GM19035 (cell line): ENCODE data around the gene CCDC69.

Experiments
- ATAC-seq: cut with Tn5 transposase; IDR thresholded peaks from one replicate; pipeline ENCODE4 v1.9.1; 2021; ENCODE audit not compliant: unreplicated experiment

Gene CCDC69

GRCh38 chr5:151147033-151147432, 76.9 kb downstream of the CCDC69 start:
- ATAC-seq, result no peak

DNA sequence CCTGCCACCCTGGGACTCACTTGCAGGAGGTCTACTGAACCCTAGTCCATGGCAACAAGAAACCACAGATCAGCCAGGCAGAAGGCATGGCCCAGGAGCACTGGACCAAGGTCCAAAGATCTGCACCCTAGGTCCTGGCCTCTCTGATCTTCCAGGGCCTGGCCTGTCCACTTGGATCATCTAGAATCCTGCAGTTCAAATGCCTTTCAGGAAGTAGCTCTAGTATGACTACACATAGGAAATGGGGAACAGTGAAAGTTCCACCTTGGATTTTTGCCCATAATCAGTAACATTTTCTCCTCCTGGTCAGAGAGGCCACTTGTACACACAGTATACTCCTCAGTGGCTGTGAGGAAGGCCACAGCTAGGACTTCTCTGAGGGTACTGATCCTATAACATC, 77.8 kb downstream of the CCDC69 start:
- no peak for ATAC-seq

- ATAC-seq, result no peak
Observed at GRCh38 chr5:151144922-151145321, 79.0 kb downstream of the CCDC69 start.

GRCh38 chr5:151144275-151144674, 79.6 kb downstream of the CCDC69 start:
- ATAC-seq, result no peak

- ATAC-seq, result no peak
Observed at GRCh38 chr5:151143645-151144044, 80.2 kb downstream of the CCDC69 start.

DNA sequence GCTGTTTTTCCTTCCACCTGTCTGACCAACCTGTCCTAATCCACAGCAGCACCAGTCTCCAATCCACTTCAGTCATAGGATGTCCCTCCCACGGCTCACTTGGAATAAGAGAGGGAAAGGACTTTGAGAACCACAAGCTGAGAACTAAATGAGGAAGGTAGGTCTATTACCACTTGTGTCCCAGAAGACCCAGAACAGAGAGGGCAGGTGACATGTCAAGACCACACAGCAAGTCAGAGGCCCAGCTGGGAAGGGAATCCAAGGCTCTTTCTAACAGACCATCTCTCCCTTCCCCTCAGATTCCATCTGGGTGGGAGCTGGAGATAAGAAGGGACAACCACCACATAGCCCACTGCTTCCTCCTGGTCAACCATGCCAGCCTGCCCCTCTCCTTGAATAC, 81.0 kb downstream of the CCDC69 start:
- no peak for ATAC-seq

GRCh38 chr5:151141535-151141934, 82.4 kb downstream of the CCDC69 start:
- peak; percentile 88 for ATAC-seq

GRCh38 chr5:151140686-151141459, 83.0 kb downstream of the CCDC69 start:
- ATAC-seq, result no peak

DNA sequence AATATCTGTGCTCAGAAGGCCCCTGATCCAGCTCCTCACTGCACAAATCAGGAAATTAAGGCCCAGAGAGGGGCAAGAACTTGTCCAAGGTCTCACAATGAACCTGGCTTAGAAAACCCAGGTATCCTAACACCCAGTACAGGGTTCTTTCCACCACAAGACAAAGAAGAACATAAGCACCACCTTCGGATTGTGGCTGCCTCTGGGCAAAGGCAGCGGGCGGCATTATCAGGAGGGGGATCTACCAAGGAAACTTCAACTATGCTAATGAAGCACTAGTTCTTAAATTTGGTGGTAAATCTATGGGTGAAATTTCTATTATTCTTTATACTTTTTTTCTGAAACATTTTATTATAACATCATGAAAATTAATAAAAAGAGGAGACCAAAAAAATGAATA, 84.2 kb downstream of the CCDC69 start:
- ATAC-seq, result no peak

DNA sequence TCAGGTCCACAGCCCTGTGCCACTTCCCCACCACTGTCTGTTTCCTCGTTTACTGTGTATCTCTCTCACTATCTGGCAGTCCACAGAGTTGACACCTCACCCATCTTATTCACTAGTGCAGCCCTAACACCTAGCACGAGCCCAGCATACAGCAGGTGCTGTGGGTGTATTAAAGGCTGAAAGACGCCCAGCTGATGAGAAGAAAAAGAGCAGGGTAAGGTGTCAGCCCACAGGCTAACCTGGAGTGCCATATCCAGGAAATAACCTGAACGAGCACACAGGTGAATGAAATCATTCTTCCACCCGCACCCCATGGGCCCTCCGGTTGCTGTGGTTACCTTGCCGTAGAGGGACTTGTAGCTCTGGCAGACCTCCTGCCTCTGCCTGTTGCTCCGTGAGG, 84.9 kb downstream of the CCDC69 start:
- no peak for ATAC-seq

- ATAC-seq, result no peak
Observed at GRCh38 chr5:151138114-151138513, 85.8 kb downstream of the CCDC69 start.

GRCh38 chr5:151137067-151137825, 86.6 kb downstream of the CCDC69 start:
- ATAC-seq, result no peak

GRCh38 chr5:151134228-151134627, 89.7 kb downstream of the CCDC69 start:
- ATAC-seq, result peak; percentile 66

DNA sequence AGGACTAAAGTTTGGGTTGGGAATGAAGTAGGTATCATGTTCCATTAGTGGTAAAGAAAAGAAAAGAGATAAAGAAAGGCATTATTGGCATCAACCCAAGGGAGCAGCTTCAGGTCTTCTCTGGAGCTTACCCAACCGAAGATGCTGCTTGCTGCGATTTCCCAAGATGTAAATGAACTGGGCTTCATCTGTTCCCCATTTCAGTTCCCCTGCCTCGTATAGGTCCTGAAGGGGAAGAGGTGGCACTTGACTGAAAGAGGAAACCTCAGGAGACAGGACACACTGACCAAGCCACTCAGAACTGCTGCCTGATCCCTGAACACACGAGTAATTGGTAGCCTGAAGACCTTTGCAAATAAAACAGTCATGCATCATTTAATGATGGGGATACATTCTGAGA, 90.9 kb downstream of the CCDC69 start:
- no peak for ATAC-seq
